Left kidney (tissue), 2 donors: Measurements from ENCODE around the gene MTFP1. TPM values are rescaled to one million over a fixed set of nuclear protein-coding genes. Genes with fewer than 3 reads are reported as not detected.
"Not testable (repeated sequence)": the region's sequence is repeated elsewhere in the genome, so short reads cannot be mapped to it uniquely, and the experiment has no call there.

ENCODE experiments used
- DNase-seq: peaks from one replicate; pipeline ENCODE4 v3.0.0-alpha.2; 2013
- polyA plus RNA-seq: library from polyadenylated mRNA; unstranded; fragments of 120-200 nt; gene quantifications from one replicate; pipeline ENCODE4 v1.2.1, GENCODE V29; 2013; ENCODE audit not compliant: insufficient read length

Gene MTFP1
- polyA plus RNA-seq, 1 donor, result 7.8 TPM

GRCh38 chr22:30453731-30454510 is 28.4 kb downstream of the MTFP1 start:
- no peak for DNase-seq

- DNase-seq, result no peak
These were observed 29.7 kb downstream of the MTFP1 start for GRCh38 chr22:30455075-30455840.

GRCh38 chr22:30457981-30458380 is 32.4 kb downstream of the MTFP1 start:
- no peak for DNase-seq

GRCh38 chr22:30459181-30460052 is 33.8 kb downstream of the MTFP1 start:
- peak; percentile 52 for DNase-seq

GRCh38 chr22:30460147-30460546 is 34.6 kb downstream of the MTFP1 start:
- DNase-seq, result no peak

GRCh38 chr22:30460555-30460954 is 35.0 kb downstream of the MTFP1 start:
- DNase-seq, result not testable (repeated sequence)

GRCh38 chr22:30469165-30469564 is 43.6 kb downstream of the MTFP1 start:
- no peak for DNase-seq

GRCh38 chr22:30470655-30471054 is 45.1 kb downstream of the MTFP1 start:
- no peak for DNase-seq

- no peak for DNase-seq
These were observed 46.2 kb downstream of the MTFP1 start, which contains the start of gene SEC14L3 for GRCh38 chr22:30471616-30472318. Gene SEC14L3 (minus strand): TSS chr22:30472017. CDS start chr22:30471958, 59 bp downstream.

GRCh38 chr22:30472994-30473720 is 47.6 kb downstream of the MTFP1 start:
- DNase-seq, result no peak

- no peak for DNase-seq
These were observed 48.6 kb downstream of the MTFP1 start for GRCh38 chr22:30474121-30474520.

- DNase-seq, result no peak
These were observed 49.3 kb downstream of the MTFP1 start for GRCh38 chr22:30474683-30475424.

Other genes starting within 250 kb of the MTFP1 start
- 1.6 TPM for gene LIF, start 179.0 kb upstream of the MTFP1 start, polyA plus RNA-seq
- not detected for gene OSM, start 158.9 kb upstream of the MTFP1 start, polyA plus RNA-seq
- gene CASTOR1, start 136.3 kb upstream of the MTFP1 start, polyA plus RNA-seq, result 8.3 TPM
- gene TBC1D10A, start 98.8 kb upstream of the MTFP1 start, polyA plus RNA-seq, result 12.9 TPM
- 134 TPM for gene SF3A1, start 68.9 kb upstream of the MTFP1 start, polyA plus RNA-seq
- gene CCDC157, start 68.8 kb upstream of the MTFP1 start, polyA plus RNA-seq, result 5.5 TPM
- gene RNF215, start 38.4 kb upstream of the MTFP1 start, polyA plus RNA-seq, result 22.2 TPM
- 7.0 TPM for gene SEC14L2, start 28.8 kb upstream of the MTFP1 start, polyA plus RNA-seq
- gene SEC14L3, start 46.2 kb downstream of the MTFP1 start, polyA plus RNA-seq, result not detected
- gene SEC14L4, start 79.9 kb downstream of the MTFP1 start, polyA plus RNA-seq, result 1.1 TPM
- gene SEC14L6, start 121.0 kb downstream of the MTFP1 start, polyA plus RNA-seq, result 11.4 TPM
- 23.8 TPM for gene GAL3ST1, start 148.9 kb downstream of the MTFP1 start, polyA plus RNA-seq
- 73.1 TPM for gene PES1, start 166.1 kb downstream of the MTFP1 start, polyA plus RNA-seq
- 65.2 TPM for gene TCN2, start 181.4 kb downstream of the MTFP1 start, polyA plus RNA-seq
- 1.3 TPM for gene SLC35E4, start 210.0 kb downstream of the MTFP1 start, polyA plus RNA-seq
- gene DUSP18, start 242.1 kb downstream of the MTFP1 start, polyA plus RNA-seq, result 10.3 TPM